GM18520 (cell line): ENCODE data around the gene RUNX3.
"Not testable (repeated sequence)": the region's sequence is repeated elsewhere in the genome, so short reads cannot be mapped to it uniquely, and the experiment has no call there.

Experiments
- ATAC-seq: cut with Tn5 transposase; IDR thresholded peaks from one replicate; pipeline ENCODE4 v1.9.1; 2021; ENCODE audit not compliant: unreplicated experiment

Gene RUNX3

DNA sequence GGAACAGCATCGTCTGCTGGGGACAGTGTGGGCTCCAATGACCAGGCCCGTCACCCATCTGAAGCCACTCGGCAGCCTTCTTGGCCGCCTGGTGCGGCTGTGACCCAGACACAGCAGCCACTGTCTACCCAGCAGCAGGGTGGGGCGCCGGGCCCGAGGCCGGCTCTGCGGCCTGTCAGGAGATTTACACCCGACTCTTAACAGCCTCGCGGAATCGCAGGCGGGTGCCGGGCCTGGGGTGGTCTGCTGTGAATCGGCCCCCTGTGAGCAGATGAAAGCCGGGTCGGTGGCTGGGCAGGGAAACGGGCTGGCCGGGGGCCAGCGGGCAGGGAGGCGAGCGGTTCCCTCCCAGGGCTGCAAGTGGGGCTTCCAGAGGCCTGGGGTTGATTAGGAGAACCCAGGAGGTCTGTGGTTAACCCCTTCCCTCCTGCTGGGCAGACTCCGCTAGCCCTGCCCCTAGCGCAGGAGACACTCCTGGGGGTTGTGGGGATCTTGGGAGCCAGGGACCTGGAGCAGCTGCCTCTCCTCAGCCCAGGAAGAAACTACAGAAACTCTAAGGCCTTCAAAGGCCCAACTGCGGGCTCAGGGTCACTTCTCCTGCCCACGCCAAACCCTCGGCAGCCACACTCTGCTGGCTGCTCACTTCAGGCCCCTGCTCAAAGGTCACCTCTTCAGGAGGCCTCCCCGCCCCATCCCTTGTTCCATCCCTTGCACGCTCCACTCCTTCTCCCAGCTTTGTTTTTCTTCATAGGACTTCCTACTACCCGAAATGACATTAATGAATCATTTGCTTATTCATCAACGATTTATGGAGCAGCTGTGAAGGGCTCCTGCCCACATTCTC lies 15.6 kb downstream of the RUNX3 start:
- ATAC-seq: no peak

DNA sequence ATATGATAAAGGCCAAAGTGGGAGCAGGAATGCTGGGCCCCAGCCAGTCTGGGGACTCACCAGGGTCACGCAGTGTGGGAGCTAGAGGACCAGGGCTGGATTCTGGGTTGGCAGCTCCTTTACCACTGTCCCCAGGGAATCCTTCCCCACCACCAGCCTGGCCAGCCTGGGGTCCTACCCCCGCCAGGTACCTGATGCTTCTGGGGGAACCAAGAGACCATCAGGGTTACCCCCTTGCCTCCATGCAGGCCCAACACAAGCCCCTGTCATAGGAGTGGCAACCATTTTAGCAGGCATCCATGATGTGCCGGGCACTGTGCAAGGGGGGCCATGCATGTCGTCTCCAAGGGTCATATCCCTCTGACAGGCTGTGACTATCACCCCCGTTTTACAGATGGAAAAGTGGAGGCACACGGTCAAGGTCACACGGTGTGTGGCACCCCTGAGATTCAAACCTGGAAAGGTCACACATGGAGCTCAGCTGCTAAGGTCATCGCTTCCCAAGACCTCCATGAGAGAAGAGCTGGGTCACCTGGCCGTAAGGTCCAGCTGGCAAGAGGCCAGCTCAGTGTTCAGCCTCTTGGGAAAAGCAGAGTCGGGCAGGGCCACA lies 16.4 kb downstream of the RUNX3 start:
- no peak for ATAC-seq

DNA sequence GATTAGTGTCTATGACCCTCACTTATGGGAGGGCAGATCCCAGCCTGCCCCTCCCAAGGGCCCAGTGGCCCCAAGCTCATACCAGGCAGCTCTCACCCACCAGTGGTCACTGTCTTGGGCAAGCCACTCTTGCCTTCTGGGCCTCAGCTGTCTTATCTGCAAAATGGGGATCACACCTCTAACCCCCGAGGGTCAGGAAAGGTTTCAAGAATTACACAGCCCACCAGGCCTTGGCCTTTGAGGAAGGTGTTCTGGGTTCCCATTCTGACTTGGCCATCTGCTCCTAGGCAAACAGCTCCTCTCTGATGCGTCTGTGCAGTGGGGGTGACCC lies 16.8 kb downstream of the RUNX3 start:
- no peak for ATAC-seq

DNA sequence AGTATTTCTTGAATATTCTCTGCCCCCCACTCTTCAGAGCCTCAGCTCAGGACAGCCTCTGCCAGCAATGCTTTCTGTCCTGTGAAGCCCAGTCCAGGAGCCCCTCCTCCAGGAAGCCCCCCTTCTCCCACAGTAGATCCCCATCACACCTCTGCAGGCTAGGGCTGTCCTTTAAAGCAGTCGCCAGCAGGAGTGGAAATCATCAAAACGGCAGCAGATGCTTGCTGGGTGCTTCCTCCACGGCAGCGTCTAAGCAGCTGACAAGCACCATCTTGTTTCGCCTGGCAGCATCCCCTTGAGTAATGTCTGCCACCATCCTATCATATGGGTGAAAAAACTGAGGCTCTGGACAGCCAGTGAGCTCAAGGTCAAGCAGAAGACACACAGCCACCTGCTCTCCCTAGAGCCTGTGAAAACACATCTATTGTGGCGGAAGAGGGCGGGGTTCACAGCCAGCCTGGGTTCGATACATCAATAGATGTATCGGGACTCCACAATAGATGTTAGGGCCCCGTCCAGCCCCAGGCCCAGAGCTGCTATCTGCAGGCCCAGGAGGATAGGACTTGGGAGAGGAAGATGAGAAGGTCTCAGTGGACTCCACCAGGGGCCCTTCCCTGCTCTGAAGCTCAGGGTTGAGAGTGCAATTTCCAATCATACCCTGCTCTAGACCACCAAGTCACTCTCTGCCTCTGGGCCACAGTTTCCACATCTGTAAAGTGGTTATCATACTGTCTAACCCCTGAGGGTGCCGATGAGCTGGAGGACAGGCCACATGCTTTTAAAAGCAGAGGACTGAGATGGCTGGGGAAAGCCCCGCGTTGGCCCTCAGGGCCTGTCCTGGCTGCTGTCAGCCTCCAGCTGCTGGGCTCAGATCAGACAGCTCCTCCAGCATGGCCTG lies 17.5 kb downstream of the RUNX3 start:
- no peak for ATAC-seq

DNA sequence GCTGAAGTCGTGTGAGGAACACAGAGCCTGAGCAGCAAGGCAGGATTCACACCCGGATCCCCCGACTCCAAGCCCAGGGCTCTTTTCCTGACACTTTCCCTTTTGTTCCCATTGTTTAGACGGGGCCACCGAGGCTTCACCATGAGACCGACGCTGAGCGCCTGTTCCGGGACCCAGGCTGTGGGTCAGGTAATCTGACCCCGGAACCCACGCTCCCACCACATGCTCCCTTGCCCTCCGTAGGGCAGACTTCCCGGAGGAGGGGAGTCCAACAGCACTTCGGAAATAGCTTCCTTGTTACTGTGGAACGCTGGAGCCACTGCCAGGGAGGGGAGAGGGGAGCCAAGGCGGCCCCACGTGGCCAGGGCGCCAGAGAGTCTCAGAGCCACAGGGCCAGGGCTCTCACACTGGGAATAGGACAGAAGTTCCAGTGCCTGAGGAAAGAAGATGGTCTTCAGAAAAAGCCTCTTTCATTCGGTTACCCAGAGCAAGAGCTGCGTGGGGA lies 18.4 kb downstream of the RUNX3 start:
- no peak for ATAC-seq

DNA sequence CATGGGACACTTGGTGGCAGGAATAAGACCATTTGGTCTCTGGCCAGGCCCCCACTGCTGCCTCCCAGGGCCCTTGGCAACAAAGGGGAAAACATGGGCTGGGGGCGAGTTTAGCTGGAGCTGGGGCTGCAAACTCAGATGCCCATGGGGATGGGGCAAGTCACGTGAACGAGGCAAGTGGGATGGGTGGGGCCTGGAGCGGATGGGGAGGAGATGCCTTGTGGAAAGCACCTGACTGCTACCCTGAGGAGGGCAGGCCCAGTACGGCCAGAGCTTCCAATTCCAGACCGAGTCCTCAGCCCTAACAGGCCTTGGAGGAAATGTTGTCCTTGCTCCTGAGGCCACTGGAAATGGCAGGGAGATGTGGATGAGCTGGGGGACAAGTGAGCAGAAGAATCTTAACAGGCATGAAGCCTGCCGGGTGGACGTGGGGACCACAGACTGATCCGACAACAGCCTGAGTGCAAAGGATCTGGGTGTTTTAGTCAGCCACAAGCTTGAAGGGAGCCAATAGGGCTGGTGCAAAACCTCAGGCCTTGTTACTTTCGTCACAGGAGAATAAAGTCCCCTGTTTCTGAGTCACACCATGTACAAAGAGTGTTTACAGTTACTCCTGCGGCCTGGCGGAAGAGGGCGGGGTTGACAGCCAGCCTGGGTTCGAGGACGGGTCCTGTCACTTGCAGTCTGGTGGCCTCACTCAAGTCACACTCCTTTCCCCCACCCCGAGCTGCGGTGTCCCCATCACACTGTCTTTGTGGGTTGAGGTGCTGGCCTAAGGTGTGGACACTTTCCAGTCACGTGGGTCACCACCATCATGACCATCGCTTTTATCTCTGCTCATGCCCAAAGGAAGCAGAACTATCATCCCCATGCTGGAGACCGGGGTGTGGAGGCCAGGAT lies 19.1 kb downstream of the RUNX3 start:
- ATAC-seq: no peak

DNA sequence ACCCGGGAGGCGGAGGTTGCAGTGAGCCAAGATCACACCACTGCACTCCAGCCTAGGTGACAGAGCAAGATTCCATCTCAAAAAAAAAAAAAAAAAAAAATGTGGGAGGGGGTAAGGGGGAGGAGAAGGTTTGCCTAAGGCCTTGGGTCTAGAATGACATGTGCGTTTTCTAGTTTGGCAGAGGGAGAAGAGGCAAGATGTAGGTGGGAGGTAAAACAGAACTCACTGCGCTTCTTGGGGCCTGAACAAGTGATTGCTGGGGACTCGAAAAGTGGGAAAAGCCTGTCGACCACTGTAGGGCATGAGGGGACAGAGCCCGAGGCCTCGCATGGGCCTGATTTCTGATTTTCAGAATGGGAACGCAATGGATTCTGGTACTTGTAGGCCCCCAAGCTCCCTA lies 19.9 kb downstream of the RUNX3 start:
- ATAC-seq: no peak

GRCh38 chr1:24909388-24909898 lies 20.6 kb downstream of the RUNX3 start:
- no peak for ATAC-seq

GRCh38 chr1:24908591-24909259 lies 21.4 kb downstream of the RUNX3 start:
- no peak for ATAC-seq

GRCh38 chr1:24907587-24908294 lies 22.3 kb downstream of the RUNX3 start:
- not testable (repeated sequence) for ATAC-seq

GRCh38 chr1:24906760-24907490 lies 23.2 kb downstream of the RUNX3 start:
- no peak for ATAC-seq

DNA sequence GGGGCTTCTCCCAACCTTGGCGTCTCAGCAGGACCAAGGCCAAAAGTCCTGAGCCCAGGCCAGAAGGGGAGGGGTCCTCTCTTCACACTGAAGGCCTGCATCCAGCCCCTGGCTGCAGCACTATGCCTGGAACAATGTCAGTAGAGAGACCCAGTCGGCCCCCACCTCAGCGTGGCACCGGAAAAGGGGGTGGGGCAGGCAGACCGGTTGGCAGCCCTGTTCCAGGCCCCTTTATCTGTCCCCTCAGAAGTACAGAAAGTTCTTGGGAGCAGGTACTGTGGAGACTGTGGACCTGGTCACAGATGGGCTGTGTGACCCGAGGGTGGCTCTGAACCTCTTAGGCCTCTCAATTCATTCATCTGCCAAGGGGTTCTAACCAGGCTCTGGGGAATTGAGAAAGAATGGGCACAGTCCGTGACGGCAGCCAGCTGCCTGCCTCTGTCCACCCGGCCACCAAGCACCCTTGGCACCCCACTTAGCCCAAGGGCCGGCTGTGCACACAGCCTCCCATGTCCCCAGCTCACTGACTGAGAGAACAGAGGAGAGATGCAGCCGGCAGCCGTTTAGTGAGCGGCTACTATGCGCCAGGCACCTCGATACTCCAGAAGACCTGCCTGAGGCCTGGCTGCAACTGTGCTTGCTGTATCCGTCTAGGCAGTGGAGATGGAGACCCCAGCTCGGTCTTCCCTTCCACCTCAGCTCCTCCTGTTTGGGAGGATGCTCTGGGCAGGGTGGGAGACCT lies 23.9 kb downstream of the RUNX3 start:
- ATAC-seq: no peak

DNA sequence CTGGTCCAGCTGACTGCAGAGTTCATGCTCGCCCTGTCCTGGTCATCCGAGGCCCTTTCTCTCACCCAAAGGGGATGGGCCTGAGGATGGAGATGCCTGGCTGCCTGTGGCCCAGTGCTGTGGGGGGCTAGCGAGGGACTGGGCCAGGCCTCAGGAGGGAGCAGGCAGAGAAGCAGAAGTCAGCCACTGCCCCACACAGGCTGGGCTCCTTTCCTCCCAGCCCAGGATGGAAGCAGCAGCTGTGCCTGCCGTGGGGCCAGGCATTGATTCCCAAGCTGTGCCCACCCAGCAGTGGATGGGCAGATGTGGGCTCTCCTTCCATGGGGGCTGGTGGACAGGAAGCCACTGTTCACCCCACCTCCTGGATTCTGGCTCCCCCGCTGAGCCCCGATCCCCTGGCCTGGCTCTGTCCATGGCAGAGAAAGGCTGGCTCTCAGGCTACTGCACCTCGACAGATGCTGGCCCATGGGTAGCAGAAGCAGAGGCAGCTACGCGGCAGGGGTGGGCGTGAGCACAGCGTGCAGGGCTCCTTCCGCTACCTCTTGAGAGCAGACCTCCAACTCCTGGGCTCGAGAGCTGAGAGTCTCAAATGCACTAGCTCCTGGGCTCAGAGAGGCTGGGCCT lies 24.6 kb downstream of the RUNX3 start:
- no peak for ATAC-seq

DNA sequence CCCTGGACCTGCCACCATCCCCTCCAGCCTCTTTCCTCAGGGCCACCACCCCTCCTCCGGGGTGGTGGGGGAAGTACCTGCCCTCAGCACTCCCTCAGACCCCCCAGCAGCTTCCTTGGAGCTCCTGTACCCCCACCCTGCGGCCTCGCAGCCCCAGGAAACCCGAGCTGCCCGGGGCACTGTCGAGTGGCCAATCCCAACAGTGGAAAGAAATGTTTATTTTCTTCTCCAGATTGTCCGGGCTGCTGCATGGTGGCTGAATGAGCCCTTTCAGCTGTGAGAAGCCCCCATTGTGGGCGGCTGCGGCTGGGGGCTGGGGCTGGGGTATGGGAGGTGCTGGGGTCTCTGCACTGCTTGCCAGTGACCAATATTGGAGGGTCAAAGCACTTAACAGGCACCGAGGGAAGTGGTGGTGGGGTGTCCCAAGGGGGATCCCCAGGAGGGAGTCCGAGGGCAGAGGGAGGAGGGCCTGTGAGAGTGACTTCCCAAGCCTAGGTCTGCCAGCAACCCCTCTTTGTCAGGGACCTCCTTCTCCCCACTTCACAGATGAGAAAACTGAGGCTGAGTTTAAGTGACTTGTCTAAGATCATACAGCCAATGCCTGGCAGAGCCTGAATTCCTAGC lies 25.2 kb downstream of the RUNX3 start:
- no peak for ATAC-seq

GRCh38 chr1:24903955-24904730 lies 25.9 kb downstream of the RUNX3 start:
- ATAC-seq: no peak

- no peak for ATAC-seq
These were observed 26.5 kb downstream of the RUNX3 start for GRCh38 chr1:24903560-24903954.
